ENCODE measurements around the gene PNN. TPM values are rescaled to one million over a fixed set of nuclear protein-coding genes. Genes with fewer than 3 reads are reported as not detected.
"Not testable (repeated sequence)": the region's sequence is repeated elsewhere in the genome, so short reads cannot be mapped to it uniquely, and the experiment has no call there.

PNN gene
- total RNA-seq, 2 donors from 2014 or later, result 33.0 to 61.0 TPM

DNA sequence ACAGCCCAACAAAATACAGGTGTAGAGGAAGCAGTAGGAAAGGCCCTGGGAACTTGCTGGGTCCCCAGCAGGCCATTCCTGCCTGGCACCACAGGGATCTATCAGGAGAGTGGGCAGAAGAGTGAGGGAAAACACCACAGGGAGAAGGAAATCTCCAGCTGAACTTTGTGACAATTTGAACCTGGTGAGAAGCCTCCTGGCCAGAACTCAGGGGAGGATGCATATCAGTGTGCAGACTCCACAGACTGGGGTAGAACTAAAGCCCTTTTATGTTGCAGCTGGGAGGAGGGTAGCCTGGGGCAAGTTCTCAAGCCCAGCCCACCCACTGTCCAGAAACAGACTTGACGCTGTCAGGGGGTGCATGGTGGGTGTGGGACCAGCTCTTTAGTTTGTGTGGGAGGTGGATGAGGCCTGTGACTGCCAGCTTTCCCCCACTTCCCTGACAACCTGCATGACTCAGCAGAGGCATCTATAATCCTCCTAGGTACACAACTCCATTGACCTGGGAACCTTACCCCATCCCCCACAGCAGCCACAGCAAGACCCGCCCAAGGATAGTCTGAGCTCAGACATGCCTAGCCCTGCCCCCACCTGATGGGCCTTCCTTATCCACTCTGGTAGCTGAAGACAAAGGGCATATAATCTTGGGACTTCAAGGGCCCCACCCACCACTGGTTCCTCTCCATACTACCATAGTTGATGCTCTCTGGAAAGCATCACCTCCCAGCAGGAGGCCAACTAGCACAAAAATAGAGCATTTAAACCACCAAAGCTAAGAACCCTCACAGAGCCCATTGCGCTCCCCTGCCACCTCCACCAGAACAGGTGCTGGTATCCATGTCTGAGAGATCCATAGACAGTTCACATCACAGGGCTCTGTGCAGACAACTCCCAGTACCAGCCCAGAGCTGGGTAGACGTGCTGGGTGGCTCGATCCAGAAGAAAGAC lies 28.9 kb downstream of the PNN start:
- Histone ChIP-seq H3K27me3 (replicated peaks; ENCODE audit: insufficient read depth) (no peaks in the 10 kb centered on the region), H3K4me1 (ENCODE audit: control insufficient read depth in 1 of 2, low read depth in 2 of 2) (no peaks in the 10 kb centered on the region), H3K27ac (no peak overlapping the region), H3K36me3 (no peaks in the 10 kb centered on the region), H3K9me3 (no peaks in the 10 kb centered on the region), H3K4me3 (no peak overlapping the region)
- ATAC-seq (ENCODE audit: insufficient number of reproducible peaks, low FRiP score, low read depth), result no peak
- no peak for DNase-seq (ENCODE audit: low spot score)
- no peak for TF ChIP-seq CTCF (IDR thresholded peaks at IDR 0.05)

DNA sequence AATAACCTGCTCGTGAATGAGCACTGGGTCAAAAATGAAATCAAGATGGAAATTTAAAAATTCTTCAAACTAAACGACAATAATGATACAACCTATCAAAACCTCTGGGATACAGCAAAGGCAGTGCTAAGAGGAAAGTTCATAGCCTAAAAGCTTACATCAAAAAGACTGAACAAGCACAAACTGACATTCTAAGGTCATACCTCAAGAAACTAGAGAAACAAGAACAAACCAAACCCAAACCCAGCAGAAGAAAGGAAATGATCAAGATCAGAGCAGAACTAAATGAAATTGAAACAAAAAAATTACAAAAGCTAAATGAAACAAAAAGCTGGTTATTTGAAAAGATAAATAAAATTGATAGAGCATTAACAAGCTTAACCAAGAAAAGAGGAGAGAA lies 32.4 kb downstream of the PNN start:
- H3K4me3 ChIP-seq; H3K27ac ChIP-seq; ATAC-seq (ENCODE audit: insufficient number of reproducible peaks, low FRiP score, low read depth): not testable (repeated sequence)

GRCh38 chr14:39211109-39211741 lies 36.2 kb downstream of the PNN start:
- TF ChIP-seq CTCF (IDR thresholded peaks at IDR 0.05), result no peak
- no peak overlapping the region for H3K27ac ChIP-seq
- no peaks in the 10 kb centered on the region for H3K36me3 ChIP-seq
- H3K27me3 ChIP-seq (replicated peaks; ENCODE audit: insufficient read depth), result no peaks in the 10 kb centered on the region
- DNase-seq (ENCODE audit: low spot score) (no peak), ATAC-seq (ENCODE audit: insufficient number of reproducible peaks, low FRiP score, low read depth) (no peak)
- no peaks in the 10 kb centered on the region for H3K4me1 ChIP-seq (ENCODE audit: control insufficient read depth in 1 of 2, low read depth in 2 of 2)
- no peak overlapping the region for H3K4me3 ChIP-seq
- H3K9me3 ChIP-seq, result no peaks in the 10 kb centered on the region

More for the DNA sequence above, 32.4 kb downstream of the PNN start:
- not testable (repeated sequence) for H3K36me3 ChIP-seq; H3K27me3 ChIP-seq (replicated peaks; ENCODE audit: insufficient read depth); H3K4me1 ChIP-seq (ENCODE audit: control insufficient read depth in 1 of 2, low read depth in 2 of 2); H3K9me3 ChIP-seq; DNase-seq (ENCODE audit: low spot score)

GRCh38 chr14:39212034-39212433 lies 37.0 kb downstream of the PNN start:
- H3K9me3 ChIP-seq, result no peaks in the 10 kb centered on the region
- no peak overlapping the region for H3K27ac ChIP-seq
- DNase-seq (ENCODE audit: low spot score) (no peak), ATAC-seq (ENCODE audit: insufficient number of reproducible peaks, low FRiP score, low read depth) (no peak)
- no peaks in the 10 kb centered on the region for H3K27me3 ChIP-seq (replicated peaks; ENCODE audit: insufficient read depth)
- TF ChIP-seq CTCF (IDR thresholded peaks at IDR 0.05), result no peak
- no peaks in the 10 kb centered on the region for H3K4me1 ChIP-seq (ENCODE audit: control insufficient read depth in 1 of 2, low read depth in 2 of 2)
- H3K4me3 ChIP-seq, result no peak overlapping the region
- H3K36me3 ChIP-seq, result no peaks in the 10 kb centered on the region

DNA sequence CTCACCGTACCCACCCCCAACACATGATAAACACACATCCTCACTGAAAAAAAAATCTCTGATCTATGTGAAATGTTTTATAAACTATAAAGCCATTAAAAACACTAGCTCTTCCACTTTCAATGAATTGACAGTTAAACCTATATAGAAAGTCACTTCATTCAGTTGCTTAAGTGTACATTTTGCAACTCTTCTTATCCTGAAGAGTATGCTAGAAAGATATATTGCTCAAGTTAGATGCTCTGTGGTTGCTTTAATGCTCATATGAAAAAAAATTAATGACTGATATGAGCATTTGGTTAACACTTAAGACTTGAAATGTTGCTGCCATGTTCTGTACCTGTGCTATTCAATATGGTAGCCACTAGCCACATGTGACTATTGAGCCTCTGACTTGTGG lies 37.6 kb downstream of the PNN start:
- no peak overlapping the region for H3K27ac ChIP-seq
- no peaks in the 10 kb centered on the region for H3K4me1 ChIP-seq (ENCODE audit: control insufficient read depth in 1 of 2, low read depth in 2 of 2)
- H3K27me3 ChIP-seq (replicated peaks; ENCODE audit: insufficient read depth), result no peaks in the 10 kb centered on the region
- no peaks in the 10 kb centered on the region for H3K9me3 ChIP-seq
- ATAC-seq (ENCODE audit: insufficient number of reproducible peaks, low FRiP score, low read depth) (no peak), DNase-seq (ENCODE audit: low spot score) (no peak)
- TF ChIP-seq CTCF (IDR thresholded peaks at IDR 0.05), result no peak
- H3K4me3 ChIP-seq, result no peak overlapping the region
- no peaks in the 10 kb centered on the region for H3K36me3 ChIP-seq
